Inferior parietal cortex (tissue), 1 donor: ENCODE data around the gene SLC28A2.
"Not testable (repeated sequence)": the region's sequence is repeated elsewhere in the genome, so short reads cannot be mapped to it uniquely, and the experiment has no call there.

Experiments used
- DNase-seq: peaks from one replicate; pipeline ENCODE4 v3.0.0-alpha.2; 2016; ENCODE audit errors: extremely low spot score

The SLC28A2 gene

GRCh38 chr15:45259796-45260195 is 7.8 kb downstream of the SLC28A2 start:
- no peak for DNase-seq

GRCh38 chr15:45262906-45263461 is 10.9 kb downstream of the SLC28A2 start:
- no peak for DNase-seq

- DNase-seq, result no peak
These were observed 11.8 kb downstream of the SLC28A2 start for GRCh38 chr15:45263854-45264253.

- no peak for DNase-seq
These were observed 13.5 kb downstream of the SLC28A2 start for GRCh38 chr15:45265506-45265905.

- DNase-seq, result no peak
These were observed 16.1 kb downstream of the SLC28A2 start for GRCh38 chr15:45268135-45268534.

GRCh38 chr15:45274636-45275380 is 22.8 kb downstream of the SLC28A2 start:
- no peak for DNase-seq

GRCh38 chr15:45276831-45277230 is 24.8 kb downstream of the SLC28A2 start:
- peak; percentile 61 for DNase-seq

GRCh38 chr15:45279024-45279698 is 27.1 kb downstream of the SLC28A2 start:
- DNase-seq, result peak; percentile 99

GRCh38 chr15:45285413-45285812 is 33.4 kb downstream of the SLC28A2 start:
- DNase-seq, result no peak

GRCh38 chr15:45287390-45287956 is 35.4 kb downstream of the SLC28A2 start:
- no peak for DNase-seq

- DNase-seq, result no peak
These were observed 36.9 kb downstream of the SLC28A2 start for GRCh38 chr15:45288947-45289346.

- DNase-seq, result no peak
These were observed 40.0 kb downstream of the SLC28A2 start for GRCh38 chr15:45291822-45292582.

- DNase-seq, result not testable (repeated sequence)
These were observed 41.3 kb downstream of the SLC28A2 start for GRCh38 chr15:45293326-45293725.

GRCh38 chr15:45298964-45299378 is 46.9 kb downstream of the SLC28A2 start:
- DNase-seq, result not testable (repeated sequence)

GRCh38 chr15:45304711-45305110 is 52.7 kb downstream of the SLC28A2 start:
- no peak for DNase-seq

- DNase-seq, result no peak
These were observed 54.1 kb downstream of the SLC28A2 start for GRCh38 chr15:45306105-45306504.

- DNase-seq, result peak; percentile 75
These were observed 55.3 kb downstream of the SLC28A2 start for GRCh38 chr15:45307230-45307924.

- DNase-seq, result not testable (repeated sequence)
These were observed 62.1 kb downstream of the SLC28A2 start for GRCh38 chr15:45314117-45314516.

GRCh38 chr15:45314960-45315359 is 62.9 kb downstream of the SLC28A2 start:
- no peak for DNase-seq

GRCh38 chr15:45319472-45320214 is 67.6 kb downstream of the SLC28A2 start:
- DNase-seq, result no peak
